Skeletal muscle cell (primary cell): ENCODE data around the gene ERC2.

Experiments used
- DNase-seq: peaks from one replicate; pipeline ENCODE4 v3.0.0-alpha.2; 2010; ENCODE audit warnings: low read depth
- H3K4me3 ChIP-seq: 2 replicates; pipeline ENCODE4 v1.5.1; 2011; ENCODE audit warnings: low read depth, mild to moderate bottlenecking, control low read depth, low read length, moderate library complexity

ERC2 gene

GRCh38 chr3:55724407-55724784 lies 743.9 kb downstream of the ERC2 start:
- no peak for DNase-seq

DNA sequence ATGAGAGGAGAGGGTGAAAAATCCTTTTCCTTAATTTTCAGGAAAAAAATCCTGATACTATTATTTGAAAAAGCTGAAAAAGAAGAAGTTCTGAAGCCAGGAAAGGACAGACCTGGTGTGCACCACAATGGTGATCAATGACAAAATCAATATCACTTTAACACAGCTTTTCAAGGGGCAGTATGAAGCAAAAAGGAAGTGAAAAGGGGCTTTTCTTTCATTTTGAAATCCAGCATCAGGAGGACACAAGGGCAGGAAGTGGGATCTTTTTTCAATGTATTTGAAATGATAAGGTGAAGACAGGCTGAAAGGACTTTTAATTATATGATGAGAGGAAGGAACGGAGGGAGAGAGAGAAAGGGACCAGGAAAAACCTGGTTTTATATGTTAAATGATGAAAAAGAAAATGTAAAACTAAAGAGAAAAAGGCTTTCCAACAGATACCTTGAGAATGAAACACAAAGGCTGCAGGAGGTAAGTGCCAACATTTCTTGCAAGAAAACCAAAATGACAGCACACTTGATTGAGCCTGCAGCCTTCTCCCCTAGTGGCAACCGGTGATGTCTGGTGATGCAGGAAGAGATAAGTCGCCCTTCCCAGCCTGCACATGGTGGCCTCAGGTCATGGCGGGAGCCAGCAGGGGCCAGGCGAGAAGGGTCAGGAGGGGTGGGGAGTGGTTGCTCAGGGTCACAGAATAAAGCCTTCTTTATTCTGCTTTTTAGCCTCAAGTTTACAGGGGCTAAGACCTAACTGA lies 744.4 kb downstream of the ERC2 start:
- no peak overlapping the region for H3K4me3 ChIP-seq
- DNase-seq: no peak

More at GRCh38 chr3:55724407-55724784, 743.9 kb downstream of the ERC2 start:
- H3K4me3 ChIP-seq: no peak overlapping the region

GRCh38 chr3:55721716-55722484 lies 746.4 kb downstream of the ERC2 start:
- H3K4me3 ChIP-seq: no peak overlapping the region
- DNase-seq: no peak

GRCh38 chr3:55720614-55721013 lies 747.7 kb downstream of the ERC2 start:
- no peak for DNase-seq
- no peak overlapping the region for H3K4me3 ChIP-seq

DNA sequence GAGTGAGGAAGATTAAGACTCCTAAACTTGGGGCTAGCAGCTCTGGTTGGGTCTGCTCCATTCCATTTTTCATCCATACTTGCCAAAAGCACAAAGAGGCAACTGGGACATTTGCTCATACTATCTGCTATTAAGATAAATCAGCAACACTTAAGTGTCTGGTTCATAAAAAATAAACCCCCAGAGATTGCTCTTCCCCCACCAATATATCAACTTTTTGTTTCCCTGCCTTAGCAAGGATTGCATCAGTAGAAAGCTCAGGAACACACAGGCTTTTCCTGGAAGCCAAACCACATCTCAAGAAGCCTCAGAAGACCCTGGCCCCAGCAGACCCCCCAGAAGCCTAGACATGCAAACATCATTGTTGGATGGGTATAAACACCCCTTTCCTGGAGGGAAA lies 748.8 kb downstream of the ERC2 start:
- no peak overlapping the region for H3K4me3 ChIP-seq
- peak; percentile 38 for DNase-seq

DNA sequence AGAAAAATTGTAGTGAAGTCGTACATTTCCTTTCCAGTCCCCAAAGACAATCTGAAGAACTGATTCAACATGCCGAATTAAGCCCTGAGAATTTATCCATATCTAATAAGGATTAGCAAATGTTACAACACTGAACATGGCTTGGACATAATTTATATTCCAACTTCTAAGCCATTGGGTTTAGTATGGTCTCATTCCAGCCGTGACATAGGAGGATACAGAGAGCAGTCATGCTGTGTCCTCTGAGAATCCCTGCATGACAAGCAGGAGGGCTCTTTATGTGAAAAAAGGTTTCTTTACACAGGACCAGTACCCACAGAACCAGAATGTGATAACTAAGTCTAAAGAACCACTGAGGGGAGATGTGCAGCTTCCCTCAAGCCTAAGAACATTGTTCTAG lies 749.3 kb downstream of the ERC2 start:
- DNase-seq: no peak
- no peak overlapping the region for H3K4me3 ChIP-seq

DNA sequence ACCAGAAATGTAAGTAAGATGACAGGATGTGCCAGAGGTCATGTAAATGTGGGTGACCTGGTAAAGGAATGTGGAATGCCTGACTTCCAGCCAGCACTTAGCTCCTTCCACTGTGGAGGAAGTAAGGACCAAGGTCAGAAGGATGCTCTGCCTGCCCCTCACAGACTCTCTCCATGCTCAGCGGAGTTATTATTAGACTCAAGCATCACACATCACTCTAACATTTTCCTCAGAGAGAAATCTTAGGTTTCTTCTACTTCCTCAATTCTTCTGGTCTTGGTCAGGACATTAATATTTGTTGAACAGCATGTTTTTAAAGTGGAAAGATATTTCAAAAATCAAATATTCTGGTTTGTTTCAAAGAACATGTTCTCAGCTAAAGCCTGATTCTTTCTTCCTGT lies 749.7 kb downstream of the ERC2 start:
- no peak overlapping the region for H3K4me3 ChIP-seq
- DNase-seq: peak; percentile 68

- no peak overlapping the region for H3K4me3 ChIP-seq
- no peak for DNase-seq
Observed at GRCh38 chr3:55718074-55718473, 750.2 kb downstream of the ERC2 start.

DNA sequence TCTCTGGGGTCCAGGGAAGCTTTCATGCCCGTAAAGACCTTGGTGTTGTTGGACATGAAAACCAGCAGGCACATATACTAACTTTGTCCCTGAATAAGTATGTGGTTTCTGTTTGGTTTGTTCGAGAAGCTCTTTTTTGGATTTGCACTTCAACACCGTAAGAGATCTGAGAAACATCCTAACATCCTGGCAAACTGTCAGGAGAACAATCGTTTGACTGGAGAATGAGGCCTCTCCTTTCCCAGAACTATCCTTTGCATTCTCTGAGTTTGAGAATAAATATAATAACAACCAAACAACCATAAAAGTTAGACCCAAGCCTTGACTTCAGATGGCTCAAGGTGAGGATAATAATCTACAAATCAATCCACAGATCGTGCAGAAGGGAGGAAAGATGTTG lies 750.8 kb downstream of the ERC2 start:
- no peak for DNase-seq
- no peak overlapping the region for H3K4me3 ChIP-seq

DNA sequence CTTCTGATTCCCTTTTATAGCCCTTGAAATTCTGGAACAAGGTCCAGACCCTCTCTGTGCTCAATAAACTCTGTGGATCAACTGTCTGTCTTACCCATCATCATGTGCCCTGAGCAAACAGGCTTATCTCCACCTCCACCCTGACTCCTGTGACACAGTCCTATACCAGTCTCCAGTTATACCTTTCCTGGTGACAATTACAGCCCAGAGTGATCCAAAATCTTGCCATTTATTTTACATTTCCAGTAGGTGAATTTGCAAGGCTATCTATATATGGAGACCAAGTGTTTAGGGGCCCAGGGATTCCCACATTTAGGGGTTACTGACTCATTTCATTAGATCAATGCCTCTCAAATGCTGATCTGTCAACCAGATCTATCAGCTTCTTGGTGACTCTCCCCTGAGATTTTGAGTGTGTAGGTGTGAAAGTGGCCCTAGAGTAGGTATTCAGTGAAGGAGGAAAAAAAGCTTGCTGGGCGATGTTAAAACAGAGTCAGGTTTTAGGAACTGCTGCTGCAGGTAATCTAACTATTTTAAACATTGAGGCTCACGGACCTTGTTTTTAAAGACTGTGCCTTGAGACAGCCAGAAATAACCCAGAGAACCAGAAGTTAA lies 751.5 kb downstream of the ERC2 start:
- no peak for DNase-seq
- no peak overlapping the region for H3K4me3 ChIP-seq

GRCh38 chr3:55716044-55716443 lies 752.2 kb downstream of the ERC2 start:
- no peak overlapping the region for H3K4me3 ChIP-seq
- DNase-seq: no peak

DNA sequence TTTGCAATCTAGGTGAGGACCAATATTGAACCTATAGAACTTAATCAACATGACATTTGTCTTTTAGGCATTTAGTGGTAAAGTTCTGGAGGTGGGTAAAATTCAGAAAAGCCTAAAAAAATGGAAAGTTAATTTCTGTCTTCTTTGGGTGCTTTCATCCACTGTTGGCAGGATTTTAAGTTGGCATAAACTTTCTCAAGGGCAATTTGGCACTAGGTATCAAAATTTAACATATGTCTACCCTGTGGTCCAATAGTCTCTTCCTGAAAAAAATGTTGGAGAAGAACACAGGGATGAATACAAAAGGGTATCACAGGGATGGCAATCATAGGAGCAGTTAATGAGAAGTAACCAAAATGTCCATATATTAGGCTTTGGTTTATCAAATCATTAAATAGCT lies 754.2 kb downstream of the ERC2 start:
- no peak overlapping the region for H3K4me3 ChIP-seq
- DNase-seq: no peak

DNA sequence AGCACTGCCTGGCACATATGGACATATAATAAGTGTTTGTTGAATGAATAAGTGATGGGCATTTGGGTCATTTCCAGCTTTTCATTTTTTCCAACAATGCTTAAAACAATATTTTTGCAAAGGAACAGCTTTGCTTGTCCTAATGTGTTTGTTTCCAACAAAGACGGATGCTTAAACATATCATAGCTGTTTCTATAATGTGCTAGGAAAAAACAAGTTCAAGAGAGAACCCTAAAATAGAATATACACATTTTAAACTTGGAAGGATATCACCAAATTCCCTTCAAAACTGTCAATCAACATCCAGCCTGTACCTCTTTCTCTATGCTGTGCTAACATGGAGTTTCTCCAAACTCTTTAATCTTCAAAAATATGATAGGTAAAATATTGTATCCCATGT lies 756.6 kb downstream of the ERC2 start:
- no peak overlapping the region for H3K4me3 ChIP-seq
- DNase-seq: no peak

- no peak for DNase-seq
- no peak overlapping the region for H3K4me3 ChIP-seq
Observed at GRCh38 chr3:55709411-55710012, 758.8 kb downstream of the ERC2 start.

- no peak for DNase-seq
- no peak overlapping the region for H3K4me3 ChIP-seq
Observed at GRCh38 chr3:55708921-55709320, 759.3 kb downstream of the ERC2 start.

GRCh38 chr3:55708242-55708641 lies 760.0 kb downstream of the ERC2 start:
- no peak for DNase-seq
- no peak overlapping the region for H3K4me3 ChIP-seq

DNA sequence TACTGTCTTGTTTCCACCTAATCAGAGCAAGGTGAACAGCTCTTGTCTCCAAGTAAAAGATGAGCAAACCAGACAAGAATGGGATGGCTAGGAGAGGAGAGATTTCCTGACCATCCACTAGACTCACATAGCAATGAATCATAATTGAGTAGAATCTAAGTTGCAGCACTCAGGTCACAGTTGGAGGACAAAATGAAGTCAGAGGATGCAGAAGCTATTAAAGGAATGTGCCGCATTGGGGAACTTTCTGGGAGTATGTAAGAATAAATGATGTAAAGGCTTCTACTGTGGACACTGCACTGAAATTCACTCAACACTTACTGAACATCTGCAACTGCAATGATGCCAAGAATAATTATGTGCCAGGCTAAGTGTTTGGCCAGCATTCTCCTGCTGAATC lies 763.7 kb downstream of the ERC2 start:
- peak; percentile 76 for DNase-seq
- H3K4me3 ChIP-seq: no peak overlapping the region

DNA sequence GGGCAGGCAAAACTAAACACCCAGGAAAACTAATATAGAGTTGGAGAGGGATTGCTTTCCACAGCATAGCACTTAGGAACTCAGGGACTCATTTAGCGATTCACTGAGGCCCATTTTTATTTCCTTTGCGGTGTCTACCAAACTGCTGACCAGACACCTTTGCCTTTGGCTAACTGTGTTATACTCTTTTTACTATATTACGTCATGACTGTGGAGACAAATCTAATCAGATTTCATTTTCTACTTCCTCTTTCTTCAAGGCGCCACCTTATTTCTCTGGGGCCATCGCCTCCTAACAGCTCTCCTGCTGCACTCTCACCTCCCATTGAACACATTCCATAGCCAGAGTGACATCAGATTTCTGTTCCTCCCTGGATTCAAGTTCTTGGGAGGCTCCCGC lies 765.4 kb downstream of the ERC2 start:
- DNase-seq: no peak
- no peak overlapping the region for H3K4me3 ChIP-seq

GRCh38 chr3:55701997-55702396 lies 766.3 kb downstream of the ERC2 start:
- no peak for DNase-seq
- H3K4me3 ChIP-seq: no peak overlapping the region

DNA sequence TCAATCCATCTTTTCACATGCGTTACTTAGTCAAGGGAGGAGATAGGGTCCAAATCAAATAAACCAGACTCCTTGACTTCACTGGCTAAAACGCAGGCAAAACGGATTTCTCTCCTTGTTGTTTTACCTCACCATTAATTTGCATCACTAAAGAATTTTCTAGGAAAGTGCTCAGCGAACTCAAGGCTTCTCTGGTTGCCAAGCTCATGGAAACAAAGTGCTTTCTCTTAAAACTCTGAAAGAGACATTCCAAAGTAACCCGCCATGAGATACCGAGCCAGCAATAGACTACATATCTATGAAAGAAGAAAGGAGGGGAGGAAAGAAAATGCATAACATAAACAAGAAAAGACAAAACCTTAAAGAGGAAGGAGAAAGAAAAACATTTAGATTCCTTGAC lies 769.4 kb downstream of the ERC2 start:
- no peak overlapping the region for H3K4me3 ChIP-seq
- no peak for DNase-seq
